GM10847 (cell line): Measurements from ENCODE around the gene HSP90AB1.

Source experiments
- POLR2A ChIP-seq: IDR thresholded peaks from 2 replicates; pipeline ENCODE4 v1.6.1; 2011; ENCODE audit not compliant: insufficient read length; ENCODE audit errors: extremely low read depth

The HSP90AB1 gene

GRCh38 chr6:44227148-44227793 is 19.6 kb upstream of the HSP90AB1 start:
- TF ChIP-seq POLR2A: no peak

GRCh38 chr6:44228031-44228430 is 18.9 kb upstream of the HSP90AB1 start:
- TF ChIP-seq POLR2A: no peak

- no peak for TF ChIP-seq POLR2A
These were observed 18.5 kb upstream of the HSP90AB1 start for GRCh38 chr6:44228433-44228832.

- no peak for TF ChIP-seq POLR2A
These were observed 18.1 kb upstream of the HSP90AB1 start for GRCh38 chr6:44228836-44229235.

GRCh38 chr6:44229376-44230033 is 17.4 kb upstream of the HSP90AB1 start:
- TF ChIP-seq POLR2A: no peak

GRCh38 chr6:44230034-44230675 is 16.7 kb upstream of the HSP90AB1 start:
- TF ChIP-seq POLR2A: no peak

- no peak for TF ChIP-seq POLR2A
These were observed 14.0 kb upstream of the HSP90AB1 start for GRCh38 chr6:44232676-44233566.

- no peak for TF ChIP-seq POLR2A
These were observed 13.3 kb upstream of the HSP90AB1 start for GRCh38 chr6:44233567-44234100.

- TF ChIP-seq POLR2A: no peak
These were observed 12.5 kb upstream of the HSP90AB1 start for GRCh38 chr6:44234101-44235025.

GRCh38 chr6:44235269-44235668 is 11.6 kb upstream of the HSP90AB1 start:
- no peak for TF ChIP-seq POLR2A

GRCh38 chr6:44235891-44236516 is 10.9 kb upstream of the HSP90AB1 start:
- no peak for TF ChIP-seq POLR2A

- no peak for TF ChIP-seq POLR2A
These were observed 9.7 kb upstream of the HSP90AB1 start for GRCh38 chr6:44237021-44237812.
